SK-N-DZ (cell line): ENCODE data around the gene ANP32A.
A peak's percentile ranks its signal among the peaks of the same experiment; 100 is the strongest.
"Not testable (repeated sequence)": the region's sequence is repeated elsewhere in the genome, so short reads cannot be mapped to it uniquely, and the experiment has no call there.

Experiments used
- DNase-seq: peaks from one replicate; pipeline ENCODE4 v3.0.0-alpha.2; 2015; ENCODE audit warnings: low spot score

Gene ANP32A

DNA sequence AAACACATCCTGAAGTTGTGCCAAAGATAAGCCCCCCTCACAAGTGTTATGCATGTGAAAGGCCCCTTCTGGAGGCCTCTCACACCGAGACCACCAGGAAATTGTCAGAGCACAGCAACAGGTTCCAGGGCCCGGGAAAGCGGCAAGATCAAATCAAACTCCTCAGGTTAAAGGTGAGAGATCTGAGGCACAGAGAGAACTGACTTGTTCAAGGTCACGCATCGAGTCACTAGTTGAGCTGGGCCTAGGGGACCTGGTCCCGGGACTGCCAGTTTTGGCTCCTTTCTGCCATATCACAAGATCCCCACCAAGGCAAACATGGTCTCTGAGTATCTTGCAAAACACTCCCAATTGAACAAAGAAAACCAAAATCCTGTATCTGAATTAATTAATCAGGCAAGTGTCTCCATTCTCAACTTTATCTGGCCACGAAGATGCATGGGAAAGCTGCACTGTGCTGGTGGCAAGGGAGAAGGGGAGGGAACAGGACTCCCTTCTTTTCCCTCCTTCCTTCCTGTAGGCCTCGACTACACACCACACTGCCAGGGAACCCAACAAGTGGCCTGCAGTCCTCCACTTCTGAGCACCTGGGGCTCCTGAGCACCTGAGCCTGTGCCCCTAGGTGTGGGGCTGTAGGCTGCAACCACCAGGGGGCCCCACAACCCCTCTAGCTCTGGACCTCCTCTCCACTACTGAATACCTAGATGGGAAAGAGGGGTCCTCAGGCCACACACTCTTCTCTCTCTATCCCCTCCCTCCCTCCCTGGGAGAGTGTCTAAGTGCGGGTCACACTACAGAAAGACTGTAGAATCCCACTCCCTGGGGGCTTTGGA is 37.3 kb downstream of the ANP32A start:
- peak; percentile 28 for DNase-seq

DNA sequence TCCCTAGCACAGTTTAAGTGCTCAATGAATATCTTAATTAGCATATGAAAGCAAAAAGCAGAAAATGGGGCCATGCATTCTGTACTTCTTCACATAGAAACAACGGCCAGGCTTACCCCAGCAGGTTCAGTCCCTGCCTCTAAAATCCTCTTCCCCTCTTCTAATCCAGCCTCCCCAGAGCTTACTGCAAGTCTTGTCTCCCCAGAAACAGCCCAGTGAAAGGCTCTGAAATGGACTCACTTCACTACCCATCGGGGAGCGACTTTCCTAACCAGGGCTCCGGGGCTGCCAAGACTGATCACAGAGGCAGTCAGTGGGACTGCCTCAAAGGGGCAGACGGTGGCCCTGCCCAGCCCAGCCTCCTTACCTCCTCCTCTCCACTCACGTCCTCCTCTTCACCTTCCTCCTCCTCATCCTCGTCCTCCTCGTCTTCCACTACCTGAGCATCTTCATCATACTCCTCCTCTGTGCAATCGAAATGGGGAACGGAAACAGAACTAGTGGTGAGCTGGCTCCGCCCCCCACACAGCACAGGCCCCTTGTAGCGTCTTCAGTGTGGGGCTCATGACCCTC is 38.0 kb downstream of the ANP32A start:
- DNase-seq: no peak

DNA sequence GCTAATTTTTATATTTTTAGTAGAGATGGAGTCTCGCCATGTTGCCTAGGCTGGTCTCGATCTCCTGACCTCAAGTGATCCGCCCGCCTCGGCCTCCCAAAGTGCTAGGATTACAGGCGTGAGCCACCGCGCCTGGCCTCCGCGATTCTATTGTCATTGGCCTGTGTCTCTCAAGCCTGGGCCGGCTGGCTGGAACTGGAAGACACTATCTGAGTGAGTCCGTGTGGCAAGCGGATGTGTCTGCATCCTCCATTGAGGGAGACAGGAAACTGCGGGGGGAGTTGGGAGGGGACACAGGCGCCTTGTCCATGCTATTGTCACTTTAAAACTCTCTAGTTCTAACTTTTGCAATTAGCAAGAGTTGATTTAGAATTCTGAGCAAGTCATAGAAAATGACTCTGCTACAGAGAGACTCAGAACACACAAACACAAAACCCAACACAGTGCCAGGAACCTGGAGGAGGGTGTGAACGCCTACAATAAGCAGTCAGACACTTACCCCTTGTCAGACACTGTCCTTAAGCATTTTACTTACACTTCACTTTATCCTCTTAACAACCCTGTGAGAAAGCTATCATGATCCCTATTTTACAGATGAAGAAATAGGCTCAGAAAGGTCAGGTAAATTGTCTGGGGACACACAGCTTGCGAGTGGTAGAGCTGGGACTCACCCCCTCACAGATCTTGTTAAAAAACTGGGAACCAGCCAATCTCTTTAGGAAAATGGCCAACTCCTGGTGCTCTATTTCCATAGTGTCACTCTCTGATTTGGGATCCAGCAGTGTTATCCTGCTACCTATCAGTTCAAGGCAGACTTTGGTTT is 38.7 kb downstream of the ANP32A start:
- no peak for DNase-seq

DNA sequence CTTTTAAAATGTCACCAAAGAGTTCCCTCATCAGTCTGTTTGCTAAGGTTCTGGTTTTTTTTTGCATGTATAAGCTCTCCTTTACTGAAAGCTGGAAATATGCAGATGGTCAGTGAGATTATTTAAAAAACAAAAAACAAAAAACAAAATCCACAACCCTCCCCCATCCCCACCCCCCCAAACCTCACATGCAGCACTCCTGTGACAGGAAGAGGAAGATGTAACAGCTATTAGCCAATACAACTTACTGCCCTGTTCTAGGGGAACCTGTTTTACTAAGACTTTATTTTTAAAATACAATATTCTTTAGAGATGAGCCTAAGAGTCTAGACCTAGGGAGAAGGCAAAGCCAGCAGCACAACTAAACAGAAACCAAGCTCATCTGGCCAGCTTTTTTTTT is 39.5 kb downstream of the ANP32A start:
- no peak for DNase-seq

DNA sequence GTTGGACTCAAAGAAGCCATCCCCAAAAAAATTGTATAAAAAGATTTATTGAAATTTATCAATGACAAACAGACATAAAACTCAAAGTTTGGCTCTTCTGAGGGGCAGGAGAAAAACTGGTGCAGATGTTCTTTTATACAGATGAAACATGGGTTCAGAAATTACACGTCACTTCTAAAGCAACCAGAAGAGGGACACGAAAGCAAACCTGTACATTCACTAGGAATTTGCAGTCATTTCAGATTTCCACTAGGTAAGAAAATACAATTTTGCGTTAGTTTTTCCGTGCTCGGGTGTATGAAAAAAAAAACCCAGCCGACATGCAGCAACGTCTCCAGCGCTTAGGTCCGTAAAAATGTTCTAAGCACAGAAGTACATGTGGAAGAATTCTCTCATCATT is 41.8 kb downstream of the ANP32A start:
- no peak for DNase-seq

DNA sequence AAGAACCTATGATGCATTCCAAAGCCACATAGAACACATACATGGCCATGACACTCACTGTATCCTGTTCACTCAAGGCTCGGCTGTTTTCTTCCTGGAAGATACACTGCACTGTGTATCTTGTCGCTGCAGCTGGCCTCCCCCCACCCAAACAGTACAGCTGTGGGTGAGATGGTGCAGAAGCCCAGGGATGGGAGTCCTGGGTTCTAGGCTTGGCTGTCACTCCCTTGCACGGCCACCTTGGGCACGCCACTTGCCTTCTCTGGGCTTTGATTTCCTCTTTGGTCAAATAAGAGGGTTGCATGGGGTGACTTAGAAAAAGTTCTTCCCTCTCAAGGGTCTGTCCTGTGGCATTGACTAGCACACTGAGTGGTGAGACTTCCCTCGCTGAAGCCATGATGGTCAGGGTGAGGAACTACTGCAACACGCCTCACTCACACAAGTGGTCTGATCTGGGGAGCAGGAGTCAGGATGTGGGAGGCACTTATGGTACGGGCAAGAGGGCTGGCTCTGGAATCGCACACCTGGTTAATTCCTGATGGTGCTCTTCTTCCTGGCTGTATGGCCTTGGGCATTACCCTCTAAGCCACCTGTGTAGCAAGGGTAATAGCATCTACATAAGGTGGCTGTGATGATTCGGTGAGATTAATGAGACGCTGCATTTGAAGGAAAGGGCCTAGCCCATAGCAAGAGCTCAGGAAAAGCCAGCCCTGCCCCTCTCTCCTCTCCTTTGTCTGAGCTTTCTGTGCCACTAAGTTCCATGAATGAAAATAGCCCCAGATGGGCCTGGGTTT is 44.0 kb downstream of the ANP32A start:
- no peak for DNase-seq

DNA sequence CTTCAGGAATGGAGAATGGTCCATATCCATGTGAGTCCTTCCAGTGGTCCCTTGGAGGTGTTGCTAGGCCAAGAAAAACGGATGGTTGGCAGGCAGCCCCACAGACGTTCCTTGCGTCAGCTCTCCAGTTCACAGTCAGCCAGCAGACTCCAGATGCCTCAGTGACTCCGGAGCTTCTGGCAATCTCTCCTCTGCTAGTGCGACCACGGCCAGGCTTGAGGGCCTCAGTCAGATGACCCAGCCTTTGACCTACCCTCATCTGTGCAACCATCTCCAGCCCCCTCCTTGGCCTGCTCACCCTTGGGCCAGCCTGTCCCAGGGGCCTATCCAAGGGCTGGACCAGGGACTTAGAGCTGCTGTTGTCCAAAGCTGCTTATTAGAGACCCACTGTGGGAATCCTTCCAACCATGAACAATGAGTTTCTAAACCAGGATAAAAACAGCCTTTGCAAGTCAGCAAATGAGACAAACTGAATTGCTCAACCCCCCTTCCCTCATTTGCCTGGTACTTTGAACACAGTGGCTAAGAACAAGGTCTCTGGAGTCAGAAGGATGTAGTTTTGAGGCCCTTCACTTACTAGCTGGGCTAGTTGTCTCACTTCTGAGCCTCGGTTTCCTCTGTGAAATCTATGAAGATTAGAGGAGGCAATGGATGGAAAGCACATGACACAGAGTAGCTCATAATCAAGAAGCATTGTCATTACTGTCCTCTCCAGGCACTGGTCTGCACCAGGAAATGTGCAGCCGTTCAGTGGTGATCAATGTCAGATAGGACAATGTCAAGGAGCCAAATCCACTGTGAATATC is 44.8 kb downstream of the ANP32A start:
- no peak for DNase-seq

DNA sequence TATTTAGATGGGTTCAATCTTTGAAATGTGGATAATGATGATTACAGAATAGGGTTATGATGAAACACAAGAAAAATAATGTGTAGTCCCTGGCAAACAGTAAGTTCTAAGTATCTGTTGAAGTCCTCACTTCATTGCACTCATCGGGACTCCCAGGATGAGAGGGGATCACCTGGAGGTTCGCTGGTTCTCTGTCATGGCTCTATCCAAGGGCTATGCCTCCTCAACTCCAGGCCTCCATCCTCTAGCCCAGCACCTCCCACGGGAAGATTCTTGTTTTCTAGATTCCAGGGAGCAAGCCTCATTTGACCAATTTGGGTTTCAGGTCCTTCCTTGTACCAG is 45.5 kb downstream of the ANP32A start:
- no peak for DNase-seq

DNA sequence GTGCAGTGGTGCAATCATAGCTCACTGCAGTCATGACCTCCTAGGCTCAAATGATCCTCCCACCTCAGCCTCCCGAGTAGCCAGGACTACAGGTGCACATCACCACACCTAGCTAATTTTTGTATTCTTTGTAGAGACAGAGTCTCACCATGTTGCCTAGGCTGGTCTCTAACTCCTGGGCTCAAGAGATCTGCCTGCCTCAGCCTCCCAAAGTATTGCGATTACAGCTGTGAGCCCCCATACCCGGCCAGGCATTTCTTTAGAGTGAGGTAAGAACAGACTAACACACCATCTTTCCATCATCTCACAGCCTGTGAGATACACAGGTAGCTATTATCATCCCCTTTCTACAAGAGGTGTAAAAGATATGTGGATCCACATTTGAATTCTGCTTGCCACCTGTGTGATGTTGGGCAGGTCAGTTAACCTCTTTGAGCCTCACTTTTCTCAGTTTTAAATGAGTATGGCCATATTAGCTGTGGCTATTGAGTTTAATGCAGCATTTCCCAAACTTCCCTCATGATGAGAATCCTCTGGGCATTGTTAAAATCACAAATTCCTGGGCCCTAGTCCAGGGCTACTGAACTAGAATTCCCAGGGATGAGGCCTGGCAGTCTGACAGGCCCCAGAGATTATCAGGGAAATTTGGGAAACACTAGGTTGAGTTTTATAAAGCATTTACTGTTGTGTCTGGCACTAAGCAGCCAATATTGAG is 46.0 kb downstream of the ANP32A start:
- no peak for DNase-seq

DNA sequence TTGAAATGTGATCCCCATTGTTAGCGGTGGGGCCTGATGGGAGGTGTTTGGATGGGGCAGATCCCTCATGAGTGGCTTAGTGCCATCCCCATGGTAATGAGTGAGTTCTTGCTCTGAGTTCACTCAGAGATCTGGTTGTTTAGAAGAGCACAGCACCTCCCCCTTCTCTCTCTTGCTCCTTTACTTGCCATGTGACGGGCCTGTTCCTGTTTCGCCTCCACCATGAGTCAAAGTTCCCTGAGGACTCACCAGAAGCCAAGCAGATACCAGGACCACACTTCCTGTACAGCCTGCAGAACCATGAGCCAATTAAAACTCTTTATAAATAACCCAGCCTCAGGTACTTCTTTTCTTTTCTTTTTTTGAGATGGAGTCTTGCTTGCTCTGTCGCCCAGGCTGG is 46.6 kb downstream of the ANP32A start:
- no peak for DNase-seq

DNA sequence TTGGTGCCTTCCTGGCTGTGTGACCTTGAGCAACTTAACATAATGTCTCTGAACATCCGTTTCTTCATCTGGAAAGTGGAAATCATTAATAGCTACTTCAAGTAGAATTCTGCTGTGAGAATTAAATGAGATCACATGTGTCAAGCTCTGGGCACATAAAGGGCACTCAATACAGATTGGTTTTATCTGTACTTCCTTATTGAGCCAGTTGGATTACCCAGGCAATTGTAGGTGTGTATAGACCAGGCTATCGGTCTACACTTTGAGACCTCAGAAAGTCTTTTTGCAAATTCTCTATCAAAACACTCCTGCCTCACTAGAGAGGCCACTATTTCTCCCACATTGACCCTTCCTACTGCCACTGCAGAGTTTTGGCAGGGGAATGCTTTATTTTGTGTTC is 47.7 kb downstream of the ANP32A start:
- DNase-seq: no peak

DNA sequence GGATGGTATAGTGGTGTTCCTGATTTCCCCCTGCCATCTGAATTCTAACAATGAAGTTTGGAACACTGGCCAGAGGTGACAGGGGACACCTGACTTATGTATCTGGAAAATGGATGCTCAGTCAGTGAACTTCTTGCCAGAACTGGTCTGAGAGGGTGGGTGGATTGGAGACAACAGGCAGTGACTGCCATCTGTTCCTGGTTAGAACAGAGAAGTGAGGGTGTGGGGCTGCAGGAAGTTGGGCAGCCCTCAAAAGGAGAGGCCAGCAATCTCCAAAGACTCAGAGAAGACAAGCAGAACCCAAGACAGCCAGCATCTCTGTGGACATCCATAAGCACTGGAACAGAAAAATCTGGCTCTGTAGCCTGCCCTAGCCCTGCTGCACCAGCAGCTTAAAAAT is 50.5 kb downstream of the ANP32A start:
- DNase-seq: no peak

DNA sequence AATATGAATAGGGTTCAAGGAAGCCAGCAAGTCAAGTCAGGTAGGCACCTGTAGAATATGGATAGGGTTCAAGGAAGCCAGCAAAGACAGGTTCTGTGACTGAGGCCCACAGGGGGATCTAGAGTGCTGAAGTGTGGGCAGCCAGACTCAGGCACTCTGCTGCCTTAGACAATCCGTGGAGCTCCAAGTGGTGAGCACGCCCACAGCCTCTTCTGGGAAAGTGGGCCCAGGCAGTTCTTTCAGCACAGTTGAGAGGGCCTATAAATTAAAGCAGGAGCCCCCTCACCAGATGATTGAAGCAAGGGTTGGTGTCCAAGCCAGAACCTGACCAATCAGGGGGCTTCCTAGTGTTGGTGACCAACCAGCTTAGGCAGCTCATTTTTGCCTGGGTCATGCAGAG is 51.0 kb downstream of the ANP32A start:
- DNase-seq: no peak

DNA sequence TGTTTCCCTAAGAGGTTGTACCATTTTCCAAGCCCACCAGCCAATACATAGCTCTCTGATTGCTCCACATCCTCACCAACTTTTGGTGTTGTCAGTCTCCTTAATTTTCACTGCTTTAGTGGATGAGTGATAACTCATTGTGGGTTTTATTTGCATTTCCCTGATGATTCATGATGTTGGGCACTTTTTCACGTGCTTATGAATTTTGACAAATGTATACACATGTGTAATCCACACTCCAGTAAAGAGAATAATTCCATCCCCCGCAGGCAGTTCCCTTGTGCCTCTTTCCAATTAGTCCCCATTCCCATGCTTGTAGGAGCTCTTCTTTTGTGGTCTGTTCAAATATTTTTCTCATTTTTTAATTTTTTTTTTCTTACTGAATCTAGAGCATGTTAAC is 52.4 kb downstream of the ANP32A start:
- DNase-seq: no peak

DNA sequence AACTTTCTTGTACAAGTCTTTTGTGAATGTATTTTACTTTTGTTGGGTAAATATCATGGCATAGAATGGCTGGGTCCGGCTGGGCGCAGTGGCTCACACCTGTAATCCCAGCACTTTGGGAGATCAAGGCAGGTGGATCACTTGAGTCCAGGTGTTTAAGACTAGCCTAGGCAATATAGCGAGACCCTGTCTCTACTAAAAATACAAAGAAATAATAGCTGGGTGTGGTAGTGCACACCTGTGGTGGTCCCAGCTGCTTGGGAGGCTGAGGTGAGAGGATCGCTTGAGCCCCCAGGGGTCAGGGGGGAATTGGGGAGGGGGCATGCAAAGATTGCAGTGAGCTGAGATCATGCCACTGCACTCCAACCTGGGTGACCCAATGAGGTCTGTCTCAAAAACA is 52.9 kb downstream of the ANP32A start:
- no peak for DNase-seq

DNA sequence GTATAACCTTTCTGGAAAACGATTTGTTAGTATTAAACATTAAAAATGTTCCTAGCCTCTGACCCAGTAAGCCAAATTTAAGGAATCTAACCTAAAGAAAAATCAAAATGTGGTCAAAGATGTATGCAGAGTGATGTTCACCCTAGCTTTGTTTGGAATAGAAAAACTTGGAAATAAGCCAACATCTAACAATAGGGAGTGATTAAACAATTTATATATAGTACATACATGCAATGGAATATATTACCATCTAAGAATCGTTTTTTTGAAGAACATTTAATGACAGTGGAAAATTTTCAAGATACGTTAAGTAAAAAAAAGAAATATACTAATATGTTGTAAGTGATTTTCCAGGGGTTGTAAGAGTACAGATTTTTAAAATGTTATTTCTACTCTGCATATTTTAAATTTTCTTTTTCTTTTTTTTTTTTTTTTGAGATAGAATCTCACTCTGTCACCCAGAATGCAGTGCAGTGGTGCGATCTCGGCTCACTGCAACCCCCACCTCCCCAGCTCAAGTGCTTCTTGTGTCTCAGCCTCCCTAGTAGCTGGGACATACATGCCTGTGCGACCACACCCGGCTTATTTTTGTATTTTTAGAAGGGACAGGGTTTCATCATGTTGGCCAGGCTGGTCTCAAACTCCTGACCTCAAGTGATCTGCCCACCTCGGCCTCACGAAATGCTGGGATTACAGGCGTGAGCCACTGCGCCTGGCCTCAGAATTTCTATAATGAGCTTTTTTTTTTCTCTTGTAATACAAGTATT is 54.9 kb downstream of the ANP32A start:
- no peak for DNase-seq

DNA sequence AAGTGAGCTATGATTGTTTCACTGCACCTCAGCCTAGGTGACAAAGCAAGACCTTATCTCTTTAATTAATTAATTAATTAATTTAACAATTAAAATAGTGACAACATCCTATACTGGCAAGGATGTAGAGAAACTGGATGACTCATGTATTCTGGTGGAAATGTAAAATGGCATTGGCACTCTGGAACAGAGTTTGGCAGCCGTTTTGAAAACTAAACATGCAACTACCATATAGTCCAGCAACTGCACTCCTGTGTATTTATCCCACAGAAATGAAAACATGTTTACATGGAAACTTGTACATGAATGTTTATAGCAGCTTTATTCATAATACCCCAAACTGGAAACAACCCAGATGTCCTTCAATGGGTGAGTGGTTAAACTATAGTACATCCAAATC is 56.6 kb downstream of the ANP32A start:
- DNase-seq: no peak

DNA sequence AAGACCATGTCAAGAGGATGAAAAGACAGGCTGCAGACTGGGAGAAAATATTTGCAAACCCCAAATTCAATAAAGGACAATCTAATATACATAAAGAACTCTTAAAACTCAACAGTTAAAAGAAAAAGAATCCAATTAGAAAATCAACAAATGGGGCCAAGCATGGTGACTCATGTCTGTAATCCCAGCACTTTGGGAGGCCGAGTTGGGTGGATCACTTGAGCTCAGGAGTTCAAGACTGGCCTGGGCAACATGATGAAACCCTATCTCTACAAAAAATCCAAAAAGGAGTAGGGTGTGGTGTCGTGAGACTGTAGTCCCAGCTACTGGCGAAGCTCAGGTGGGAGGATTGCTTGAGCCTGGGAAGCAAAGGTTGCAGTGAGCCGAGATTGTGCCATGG is 57.6 kb downstream of the ANP32A start:
- no peak for DNase-seq

DNA sequence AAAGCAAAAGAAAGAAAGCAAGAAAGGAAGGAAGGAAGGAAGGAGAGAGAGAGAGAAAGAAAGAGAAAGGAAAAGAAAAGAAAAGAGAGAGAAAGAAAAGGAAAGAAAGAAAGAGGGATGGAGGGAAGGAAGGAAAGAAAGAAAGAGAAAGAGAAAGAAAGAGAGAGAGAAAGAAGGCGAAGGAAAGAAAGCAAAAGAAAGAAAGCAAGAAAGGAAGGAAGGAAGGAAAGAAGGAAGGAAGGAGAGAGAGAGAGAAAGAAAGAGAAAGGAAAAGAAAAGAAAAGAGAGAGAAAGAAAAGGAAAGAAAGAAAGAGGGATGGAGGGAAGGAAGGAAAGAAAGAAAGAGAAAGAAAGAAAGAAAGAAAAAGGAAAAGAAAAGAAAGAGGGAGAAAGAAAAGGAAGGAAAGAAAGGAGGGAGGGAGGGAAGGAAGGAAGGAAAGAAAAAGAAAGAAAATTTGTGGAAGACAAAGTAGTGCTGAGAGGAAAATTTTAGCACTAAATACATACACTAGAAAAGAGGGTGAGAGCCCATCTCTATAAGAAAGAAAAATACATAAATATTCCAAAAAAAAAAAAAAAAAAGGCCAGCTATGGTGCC is 60.6 kb downstream of the ANP32A start:
- DNase-seq: not testable (repeated sequence)
